Nucleus accumbens (tissue), 56 donors: Measurements from ENCODE around the gene PYGM.
A peak's percentile ranks its signal among the peaks of the same experiment; 100 is the strongest.

Experiments
- DNase-seq, 56 donors: peaks; one replicate each; lab custom pipeline; 2025; lab: John Stamatoyannopoulos, UW

PYGM gene

DNA sequence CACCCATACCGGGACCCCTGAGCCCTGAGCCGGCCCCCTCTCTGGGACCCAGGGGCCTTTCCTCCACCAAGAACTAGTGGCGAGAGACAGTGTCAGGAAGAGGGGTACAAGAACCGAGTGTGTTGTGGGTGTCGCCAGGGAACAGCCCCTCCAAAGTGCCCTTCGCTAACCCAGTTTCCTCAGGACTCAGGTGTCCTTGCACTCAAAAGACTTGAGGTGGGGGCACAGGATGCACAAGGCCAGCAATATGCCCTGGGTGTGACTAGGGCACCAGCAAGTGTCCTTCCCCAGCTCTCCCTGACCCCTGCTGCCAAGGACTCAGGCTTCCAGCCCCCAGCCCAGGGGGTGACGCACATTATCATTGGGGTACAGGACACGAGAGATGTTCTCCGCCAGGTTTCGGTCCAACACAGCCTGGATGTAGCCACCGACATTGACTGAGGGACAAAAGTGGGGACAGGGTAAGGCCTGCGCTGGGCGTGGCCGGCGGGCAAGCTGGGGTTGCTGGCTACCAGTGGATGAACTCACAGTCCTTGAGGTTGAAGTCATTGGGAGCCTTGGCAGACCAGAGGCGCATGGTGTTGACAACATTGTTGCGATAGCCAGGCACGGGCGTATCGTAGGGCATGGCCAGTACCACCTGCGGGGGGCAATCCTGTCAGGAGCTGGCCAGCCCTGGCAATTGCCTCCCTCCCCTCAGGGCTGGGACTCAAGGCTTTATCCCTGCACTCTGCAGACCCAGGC is 4.7 kb downstream of the PYGM start:
- no peak for DNase-seq

GRCh38 chr11:64754124-64754918 is 5.5 kb downstream of the PYGM start:
- no peak for DNase-seq

DNA sequence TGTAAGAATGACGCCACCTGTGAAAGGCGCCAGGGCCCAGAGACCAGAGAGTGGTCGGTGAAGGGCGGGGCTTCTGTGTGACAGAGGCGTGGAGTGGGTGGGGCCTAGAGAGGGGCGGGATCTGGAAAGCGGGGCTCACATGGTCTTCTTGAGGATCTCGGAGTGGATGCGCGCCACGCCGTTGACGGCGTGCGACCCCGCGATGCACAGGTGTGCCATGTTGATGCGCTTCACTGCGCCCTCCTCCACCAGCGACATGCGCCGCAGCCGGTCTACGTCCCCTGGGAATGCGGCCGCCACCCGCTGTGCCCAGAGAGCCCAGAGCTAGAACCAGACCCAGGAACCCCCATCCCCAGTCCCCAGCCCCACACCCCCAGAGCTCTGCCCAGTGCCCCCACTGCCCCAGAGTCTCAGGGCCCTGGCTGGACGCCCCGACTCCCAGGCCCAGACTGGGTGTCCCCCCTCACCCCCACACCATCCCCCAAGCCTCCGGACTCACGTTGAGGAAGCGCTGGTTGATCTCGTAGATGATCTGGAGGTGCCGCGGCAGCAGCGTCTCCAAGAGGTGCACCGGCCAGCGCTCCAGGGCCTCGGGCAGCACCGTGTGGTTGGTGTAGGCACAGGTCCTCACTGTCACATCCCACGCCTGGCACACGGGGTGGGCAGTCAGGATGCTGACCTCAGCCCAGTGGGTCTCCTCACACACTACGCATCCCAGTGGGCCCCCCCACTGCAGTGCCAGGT is 6.2 kb downstream of the PYGM start:
- DNase-seq = no peak

GRCh38 chr11:64753019-64753379 is 6.8 kb downstream of the PYGM start:
- no peak for DNase-seq

- DNase-seq = no peak
Observed at GRCh38 chr11:64752175-64752970, 7.4 kb downstream of the PYGM start.

DNA sequence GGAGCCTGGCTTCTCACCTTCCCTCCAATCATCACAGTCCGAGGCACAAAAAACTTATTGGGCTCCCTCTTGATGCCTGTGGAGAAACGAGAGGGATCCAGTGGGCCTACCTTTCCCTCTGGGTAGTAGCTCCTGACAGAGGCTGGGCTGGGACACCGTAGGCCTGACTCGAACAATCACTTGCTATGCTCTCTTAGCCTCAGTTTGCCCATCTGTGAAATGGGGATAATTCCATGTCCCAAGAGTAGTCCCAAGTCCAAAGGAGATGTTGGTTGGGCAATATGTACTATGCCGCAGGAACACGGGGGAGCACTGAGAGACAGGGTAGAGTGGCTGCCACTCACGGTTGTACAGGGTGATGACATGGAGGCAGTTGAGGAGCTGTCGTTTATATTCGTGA is 8.2 kb downstream of the PYGM start:
- no peak for DNase-seq

GRCh38 chr11:64751136-64751535 is 8.6 kb downstream of the PYGM start:
- no peak for DNase-seq

- no peak for DNase-seq
Observed at GRCh38 chr11:64750361-64751054, 9.3 kb downstream of the PYGM start.

GRCh38 chr11:64747961-64748665 is 11.7 kb downstream of the PYGM start:
- no peak for DNase-seq

GRCh38 chr11:64746486-64746885 is 13.3 kb downstream of the PYGM start:
- DNase-seq = no peak

- DNase-seq = peak in 33 of 56 donors; percentile 16 to 75 (median 39)
Observed at GRCh38 chr11:64745521-64746328, 14.0 kb downstream of the PYGM start.

DNA sequence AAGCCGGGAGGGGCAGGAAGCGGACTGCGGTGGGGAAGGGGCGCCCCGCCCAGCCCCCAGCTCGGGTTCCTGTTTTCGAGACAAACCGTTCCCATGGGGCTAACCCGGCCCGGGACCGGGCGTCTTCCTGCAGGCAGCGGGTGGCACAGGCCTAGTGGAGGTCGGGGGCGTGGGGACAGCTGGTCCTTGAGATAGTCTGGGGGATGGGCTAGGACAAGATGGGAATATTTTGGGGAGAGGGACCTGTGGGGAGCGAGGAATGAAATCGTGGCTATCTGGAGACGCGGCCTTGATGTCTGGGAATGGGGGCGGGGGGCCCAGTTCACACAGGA is 14.6 kb downstream of the PYGM start:
- peak in 17 of 56 donors; percentile 11 to 58 (median 26) for DNase-seq

DNA sequence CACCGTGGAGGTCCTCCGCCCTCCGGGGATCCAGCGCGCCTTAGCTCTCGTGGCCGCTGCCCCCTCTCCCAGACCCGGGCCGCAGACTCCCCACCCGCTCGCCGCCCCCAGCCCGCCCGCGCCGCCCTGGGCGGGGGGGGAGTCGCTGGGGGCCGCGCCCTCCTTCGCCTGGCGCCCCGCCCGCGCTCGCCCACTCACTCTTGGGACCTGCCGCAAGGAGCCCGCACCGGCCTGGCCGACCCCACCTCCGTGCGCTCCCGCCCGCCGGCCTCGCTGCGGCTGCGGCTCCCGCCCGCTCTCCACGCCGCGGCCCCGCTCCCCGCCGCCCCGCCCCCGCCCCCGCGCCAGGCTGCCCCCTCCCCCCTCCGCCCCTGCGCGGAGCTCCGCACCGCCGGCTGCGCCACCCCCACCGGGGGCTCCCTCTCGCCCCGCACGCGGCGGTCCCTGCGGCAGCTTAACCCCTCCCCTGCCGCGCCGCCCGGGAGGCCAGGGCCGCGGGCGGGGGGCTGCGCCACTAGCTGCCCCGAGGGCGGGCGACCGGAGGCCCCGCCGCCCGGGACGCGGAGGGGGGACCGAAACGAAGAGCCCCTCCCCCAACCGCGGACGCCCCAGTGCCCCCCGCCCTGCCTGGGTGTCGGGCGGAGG is 15.1 kb downstream of the PYGM start:
- DNase-seq = peak in 1 of 56 donors; percentile 76

GRCh38 chr11:64743591-64744543 is 15.9 kb downstream of the PYGM start, which contains the start of gene RASGRP2:
Gene RASGRP2 (minus strand): TSS chr11:64744142. CDS start chr11:64742866, 1,276 bp downstream.
- peak in 35 of 56 donors; percentile 16 to 76 (median 54) for DNase-seq

DNA sequence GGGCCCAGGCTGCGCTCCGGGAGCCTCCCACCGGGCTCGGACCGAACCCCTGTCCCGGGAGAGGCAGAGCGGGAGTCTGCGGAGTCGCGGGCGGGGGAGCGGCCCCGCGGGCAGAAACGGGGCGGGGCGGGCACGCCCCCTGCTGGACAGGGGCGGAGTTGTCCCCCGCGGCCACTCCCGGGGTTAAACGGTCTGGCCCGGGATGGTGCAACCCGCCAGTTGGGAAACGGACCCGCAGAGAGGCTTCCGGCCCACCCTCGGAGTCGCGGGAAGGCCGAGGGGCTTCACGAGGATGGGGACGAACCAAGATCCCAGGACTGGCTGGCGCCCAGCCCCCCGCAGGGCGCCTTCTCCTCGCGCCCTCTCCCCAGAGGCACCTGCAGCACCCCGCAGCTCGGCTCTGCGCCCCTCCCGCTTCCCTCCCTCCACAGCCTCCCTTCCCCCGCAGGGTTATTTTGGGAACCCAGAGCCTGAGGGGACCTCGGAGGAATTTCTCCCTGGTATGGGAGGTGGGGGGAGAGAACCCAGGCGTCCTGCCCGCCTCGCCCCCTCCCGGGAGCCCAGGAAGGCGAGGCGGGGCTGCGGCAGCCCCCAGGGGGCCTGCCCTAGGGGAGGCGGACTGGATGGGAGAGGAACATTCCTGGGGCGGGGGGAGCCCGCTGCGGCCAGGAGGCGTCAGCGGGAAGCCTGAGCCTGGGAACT is 16.7 kb downstream of the PYGM start:
- DNase-seq = peak in 25 of 56 donors; percentile 19 to 70 (median 47)
